Mesothelial cell of epicardium (in vitro differentiated cells): ENCODE data around the gene CDH3. TPM values are rescaled to one million over a fixed set of nuclear protein-coding genes. Genes with fewer than 3 reads are reported as not detected.

Source experiments
- DNase-seq, 2 experiments: peaks; one replicate each; pipeline ENCODE4 v3.0.0; 2021; ENCODE audit warnings: low spot score in 2 of 2; ENCODE audit not compliant: unreplicated experiment in 2 of 2
- H3K27ac Mint-ChIP-seq: 2 replicates; pipeline ENCODE4 v1.8.0; 2021; ENCODE audit warnings: mixed read lengths
- H3K27me3 Mint-ChIP-seq: 2 replicates; pipeline ENCODE4 v1.8.0; 2021; ENCODE audit warnings: low read depth, mixed read lengths
- H3K36me3 Mint-ChIP-seq: 2 replicates; pipeline ENCODE4 v1.8.0; 2021; ENCODE audit warnings: mixed read lengths
- H3K4me1 Mint-ChIP-seq: 2 replicates; pipeline ENCODE4 v1.8.0; 2021; ENCODE audit warnings: mixed read lengths
- H3K4me3 Mint-ChIP-seq: 2 replicates; pipeline ENCODE4 v1.8.0; 2021; ENCODE audit warnings: mild to moderate bottlenecking, moderate library complexity, mixed read lengths
- H3K9me3 Mint-ChIP-seq: 2 replicates; pipeline ENCODE4 v1.8.0; 2021; ENCODE audit warnings: mixed read lengths
- total RNA-seq: library from RNA; stranded (reverse); gene quantifications from 3 replicates; pipeline ENCODE4 v1.2.1, GENCODE V29; 2021
- TF ChIP-seq, protein P1 (sequence below): fragments of 200-600 bp; sonication (generic); IDR thresholded peaks from one replicate; pipeline ENCODE4 v1.5.0; 2021; ENCODE audit warnings: antibody characterized with exemption; ENCODE audit not compliant: unreplicated experiment

The CDH3 gene
- total RNA-seq, 1 donor from 2014 or later = 179 TPM

DNA sequence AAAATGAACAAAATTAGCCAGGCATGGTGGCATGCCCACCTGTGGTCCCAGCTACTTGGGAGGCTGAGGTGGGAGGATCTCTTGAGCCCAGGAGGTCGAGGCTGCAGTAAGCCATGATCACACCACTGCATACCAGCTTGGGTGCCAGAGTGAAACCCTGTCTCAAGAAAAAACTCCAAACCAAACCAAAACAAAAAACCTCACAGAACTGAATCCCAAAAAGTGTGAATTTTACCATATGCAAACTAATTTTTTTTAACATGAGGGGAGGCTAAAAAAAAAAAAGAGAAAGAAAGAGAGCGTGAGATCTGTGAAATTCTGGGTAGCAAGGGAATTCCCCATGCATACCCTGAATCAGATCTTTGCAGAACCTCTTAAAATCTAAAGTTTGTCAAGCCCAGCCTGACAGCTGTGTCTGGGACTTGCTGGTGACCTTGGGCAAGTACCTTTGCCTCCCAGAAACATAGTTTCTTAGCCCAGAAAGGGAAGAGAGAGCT, 74.9 kb downstream of the CDH3 start:
- Mint-ChIP-seq H3K27me3 (no peaks in the 10 kb centered on the region), H3K4me1 (no peaks in the 10 kb centered on the region), H3K27ac (no peak overlapping the region), H3K9me3 (no peaks in the 10 kb centered on the region), H3K36me3 (peaks cover 2% of the 10 kb centered on the region), H3K4me3 (no peak overlapping the region)
- DNase-seq = no peak
- TF ChIP-seq, protein P1, sequence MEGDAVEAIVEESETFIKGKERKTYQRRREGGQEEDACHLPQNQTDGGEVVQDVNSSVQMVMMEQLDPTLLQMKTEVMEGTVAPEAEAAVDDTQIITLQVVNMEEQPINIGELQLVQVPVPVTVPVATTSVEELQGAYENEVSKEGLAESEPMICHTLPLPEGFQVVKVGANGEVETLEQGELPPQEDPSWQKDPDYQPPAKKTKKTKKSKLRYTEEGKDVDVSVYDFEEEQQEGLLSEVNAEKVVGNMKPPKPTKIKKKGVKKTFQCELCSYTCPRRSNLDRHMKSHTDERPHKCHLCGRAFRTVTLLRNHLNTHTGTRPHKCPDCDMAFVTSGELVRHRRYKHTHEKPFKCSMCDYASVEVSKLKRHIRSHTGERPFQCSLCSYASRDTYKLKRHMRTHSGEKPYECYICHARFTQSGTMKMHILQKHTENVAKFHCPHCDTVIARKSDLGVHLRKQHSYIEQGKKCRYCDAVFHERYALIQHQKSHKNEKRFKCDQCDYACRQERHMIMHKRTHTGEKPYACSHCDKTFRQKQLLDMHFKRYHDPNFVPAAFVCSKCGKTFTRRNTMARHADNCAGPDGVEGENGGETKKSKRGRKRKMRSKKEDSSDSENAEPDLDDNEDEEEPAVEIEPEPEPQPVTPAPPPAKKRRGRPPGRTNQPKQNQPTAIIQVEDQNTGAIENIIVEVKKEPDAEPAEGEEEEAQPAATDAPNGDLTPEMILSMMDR = no peak

DNA sequence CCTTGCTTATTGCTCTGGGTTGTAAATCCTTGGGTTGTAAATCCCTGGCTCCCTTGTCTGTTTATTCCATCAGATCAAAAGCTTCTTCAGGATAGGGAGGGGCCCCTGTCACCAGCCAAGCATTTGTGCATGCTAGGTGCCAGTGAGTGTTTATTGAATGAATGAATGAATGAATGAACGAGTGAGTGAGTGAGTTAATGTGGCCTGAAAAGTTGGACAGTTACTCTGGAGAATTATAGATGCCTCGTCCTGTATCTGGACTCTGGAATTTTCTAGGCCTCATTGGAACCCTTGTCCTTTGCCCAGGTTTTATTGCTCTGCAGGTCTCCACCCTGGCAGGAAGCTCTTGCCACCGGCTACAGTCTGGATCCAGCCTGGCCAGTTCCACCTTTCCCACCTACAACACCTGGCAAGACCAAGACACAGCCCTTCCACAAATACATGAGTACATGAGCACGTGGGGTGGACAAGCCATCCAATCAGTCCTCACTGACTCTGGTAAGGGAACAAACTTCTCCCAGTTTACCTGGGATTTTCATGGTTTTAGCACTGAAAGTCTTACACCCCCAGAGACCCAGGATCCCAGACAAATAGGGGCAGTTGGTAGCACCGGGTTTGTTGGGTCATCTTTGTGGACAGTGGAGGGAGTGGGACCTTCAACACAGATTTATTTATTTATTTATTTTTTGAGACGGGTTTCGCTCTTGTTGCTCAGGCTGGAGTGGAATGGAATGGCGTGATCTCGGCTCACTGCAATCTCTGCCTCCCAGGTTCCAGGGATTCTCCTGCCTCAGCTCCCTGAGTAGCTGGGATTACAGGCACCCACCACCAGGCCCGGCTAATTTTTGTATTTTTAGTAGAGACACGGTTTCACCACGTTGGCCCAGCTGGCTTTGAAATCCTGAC, 77.3 kb downstream of the CDH3 start:
- no peaks in the 10 kb centered on the region for H3K27me3 Mint-ChIP-seq
- no peak for DNase-seq
- H3K9me3 Mint-ChIP-seq = no peaks in the 10 kb centered on the region
- TF ChIP-seq, protein P1 = no peak
- H3K27ac Mint-ChIP-seq = no peak overlapping the region
- H3K36me3 Mint-ChIP-seq = peaks cover 4% of the 10 kb centered on the region
- H3K4me1 Mint-ChIP-seq = no peaks in the 10 kb centered on the region
- no peak overlapping the region for H3K4me3 Mint-ChIP-seq

DNA sequence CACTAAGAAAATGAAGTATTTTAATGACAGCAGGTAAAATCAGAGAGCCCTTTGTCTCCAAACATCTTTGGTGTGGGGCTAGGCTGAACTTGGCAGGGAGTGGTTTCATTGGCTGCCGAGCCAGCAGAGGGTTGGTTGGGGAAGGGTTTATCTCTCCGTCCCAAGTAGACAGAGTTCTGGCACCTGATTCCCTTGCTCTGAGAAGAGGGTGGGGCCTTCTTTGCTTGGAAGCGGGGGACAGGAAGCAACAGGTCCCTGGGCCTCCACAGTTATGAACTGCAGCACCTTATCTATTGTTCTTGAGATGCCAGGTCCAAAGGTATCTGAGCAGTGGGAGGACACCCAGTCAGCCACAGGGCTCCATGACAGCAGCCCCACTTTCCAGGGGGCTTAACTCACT, 79.7 kb downstream of the CDH3 start:
- peaks cover 4% of the 10 kb centered on the region for H3K36me3 Mint-ChIP-seq
- no peak for DNase-seq
- no peaks in the 10 kb centered on the region for H3K4me1 Mint-ChIP-seq
- H3K27ac Mint-ChIP-seq = no peak overlapping the region
- H3K27me3 Mint-ChIP-seq = no peaks in the 10 kb centered on the region
- no peaks in the 10 kb centered on the region for H3K9me3 Mint-ChIP-seq
- TF ChIP-seq, protein P1 = no peak
- H3K4me3 Mint-ChIP-seq = no peak overlapping the region

DNA sequence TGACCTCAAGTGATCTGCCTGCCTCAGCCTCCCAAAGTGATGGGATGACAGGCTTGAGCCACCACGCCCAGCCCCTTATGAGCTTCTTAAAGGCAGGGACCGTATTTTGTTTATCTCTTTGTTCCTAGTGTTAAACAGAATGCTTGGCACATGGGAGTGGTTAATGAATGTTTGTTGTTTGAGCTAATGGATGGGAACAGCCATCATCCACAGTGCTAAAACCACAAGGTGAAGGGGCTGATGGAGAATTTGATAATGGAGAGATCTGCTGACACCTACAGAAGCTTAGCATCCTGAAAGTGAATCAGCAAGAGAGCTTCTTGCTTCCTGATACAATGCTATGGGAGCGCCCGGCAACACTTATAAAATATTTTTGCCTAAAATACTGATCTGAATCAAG, 83.4 kb downstream of the CDH3 start:
- Mint-ChIP-seq H3K27ac (no peak overlapping the region), H3K27me3 (no peaks in the 10 kb centered on the region), H3K36me3 (peaks cover 4% of the 10 kb centered on the region), H3K9me3 (no peaks in the 10 kb centered on the region), H3K4me1 (peaks cover 14% of the 10 kb centered on the region), H3K4me3 (no peak overlapping the region)
- TF ChIP-seq, protein P1 = no peak
- DNase-seq = no peak

DNA sequence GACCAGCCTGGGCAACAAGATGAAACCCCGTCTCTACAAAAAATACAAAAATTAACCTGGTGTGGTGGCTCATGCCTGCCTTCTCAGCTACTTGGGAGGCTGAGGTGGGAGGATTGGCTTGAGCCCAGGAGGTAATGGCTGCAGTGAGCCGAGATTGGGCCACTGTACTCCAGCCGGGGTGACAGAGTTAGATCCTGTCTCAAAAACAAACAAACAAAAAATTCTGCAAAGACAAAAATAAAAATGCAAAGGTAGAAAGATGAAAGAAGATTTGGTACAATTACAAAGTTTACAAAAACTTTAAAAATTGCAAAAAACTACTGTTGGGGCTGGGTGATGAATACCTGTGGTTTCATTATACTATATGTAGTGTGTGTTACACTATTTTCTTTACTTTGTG, 86.5 kb downstream of the CDH3 start:
- H3K27ac Mint-ChIP-seq = peak overlapping the region; percentile 90
- no peak for DNase-seq
- TF ChIP-seq, protein P1 = no peak
- peaks cover 10% of the 10 kb centered on the region for H3K27me3 Mint-ChIP-seq
- peaks cover 4% of the 10 kb centered on the region for H3K36me3 Mint-ChIP-seq
- no peak overlapping the region for H3K4me3 Mint-ChIP-seq
- H3K4me1 Mint-ChIP-seq = peaks cover 17% of the 10 kb centered on the region
- H3K9me3 Mint-ChIP-seq = no peaks in the 10 kb centered on the region
